NOMO-1 treated with DMSO at 0.1 percent for 48 hours (cell line): Measurements from ENCODE around the gene LRRFIP1.
"Not testable (repeated sequence)": the region's sequence is repeated elsewhere in the genome, so short reads cannot be mapped to it uniquely, and the experiment has no call there.

Experiments used
- DNase-seq: peaks from one replicate; lab custom pipeline; 2025; ENCODE audit not compliant: unreplicated experiment; lab: John Stamatoyannopoulos, UW

LRRFIP1 gene

DNA sequence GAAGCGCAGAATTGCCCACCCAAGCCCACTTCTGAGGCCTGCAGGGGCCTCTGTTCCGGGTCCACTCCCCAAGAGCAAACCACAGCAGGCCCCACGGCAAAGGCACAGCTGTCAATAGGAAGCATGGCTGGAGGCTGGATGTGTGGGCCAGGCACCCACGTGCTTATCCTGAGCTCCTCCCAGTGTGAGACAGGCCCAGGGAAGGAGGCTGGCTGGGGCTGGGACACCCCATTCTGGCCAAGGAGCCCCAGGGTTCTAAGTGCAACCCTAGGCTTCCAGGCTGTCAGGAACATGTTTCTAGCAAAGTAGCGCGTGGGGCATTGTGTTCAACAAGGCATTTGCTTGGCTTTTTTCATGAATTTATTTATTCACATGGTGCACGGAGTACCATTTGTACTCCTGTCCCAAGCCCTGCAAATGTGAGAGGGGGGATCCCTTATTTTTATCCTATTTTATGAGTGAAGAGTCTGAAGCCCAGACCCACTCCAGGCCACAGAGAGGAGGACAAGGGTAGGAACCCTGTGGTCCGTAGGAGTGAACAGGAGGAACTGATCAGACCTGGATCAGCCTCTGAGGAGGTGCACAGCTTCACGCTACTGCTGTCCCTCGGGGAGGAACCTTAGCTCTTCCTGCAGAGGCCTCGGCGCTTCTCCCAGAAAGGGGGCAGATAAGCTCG lies 30.7 kb upstream of the LRRFIP1 start:
- no peak for DNase-seq

DNA sequence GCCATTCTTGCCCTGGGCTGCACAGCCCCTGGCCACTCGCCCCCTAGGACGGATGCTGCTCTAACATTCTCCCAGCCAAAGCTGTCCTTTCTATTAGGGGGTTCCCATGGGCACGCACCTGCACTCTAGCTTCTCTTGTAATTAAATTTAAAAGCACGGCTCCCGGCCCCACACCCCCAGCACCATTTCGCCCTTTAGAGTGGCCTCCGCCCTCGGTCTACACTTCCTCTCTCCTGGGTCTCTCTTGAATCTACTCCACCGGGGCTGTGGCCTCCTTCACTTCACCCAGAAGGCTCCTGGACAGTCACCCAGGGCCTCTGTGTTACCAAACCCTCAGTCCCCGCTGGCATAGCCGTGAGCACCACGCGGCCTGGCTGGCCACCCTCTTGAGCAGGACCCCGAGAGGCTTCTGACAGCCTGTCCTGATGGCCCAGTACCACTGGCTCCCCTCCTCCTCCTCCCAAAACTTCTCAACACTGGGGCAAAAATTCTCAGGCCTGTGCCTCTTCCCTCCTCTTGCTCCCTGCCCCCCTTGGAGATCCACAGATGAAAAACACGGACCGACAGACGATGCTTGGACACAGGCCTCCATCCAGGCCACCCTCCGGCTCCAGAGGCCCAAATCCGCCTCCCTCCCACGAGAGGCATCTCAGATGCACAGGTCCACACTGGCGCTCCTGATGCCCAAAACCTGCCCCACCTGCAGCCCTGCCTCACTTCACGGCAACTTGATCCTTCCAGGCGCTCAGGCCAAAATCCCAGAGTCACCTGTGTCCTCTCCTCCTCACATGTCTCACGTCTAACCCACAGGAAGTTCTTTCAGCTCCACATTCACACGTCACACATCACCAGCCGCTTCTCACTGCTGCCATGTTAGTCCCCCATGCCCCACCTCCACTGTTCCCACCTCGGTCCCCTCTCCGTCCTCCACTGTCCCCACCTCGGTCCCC lies 29.9 kb upstream of the LRRFIP1 start:
- no peak for DNase-seq

DNA sequence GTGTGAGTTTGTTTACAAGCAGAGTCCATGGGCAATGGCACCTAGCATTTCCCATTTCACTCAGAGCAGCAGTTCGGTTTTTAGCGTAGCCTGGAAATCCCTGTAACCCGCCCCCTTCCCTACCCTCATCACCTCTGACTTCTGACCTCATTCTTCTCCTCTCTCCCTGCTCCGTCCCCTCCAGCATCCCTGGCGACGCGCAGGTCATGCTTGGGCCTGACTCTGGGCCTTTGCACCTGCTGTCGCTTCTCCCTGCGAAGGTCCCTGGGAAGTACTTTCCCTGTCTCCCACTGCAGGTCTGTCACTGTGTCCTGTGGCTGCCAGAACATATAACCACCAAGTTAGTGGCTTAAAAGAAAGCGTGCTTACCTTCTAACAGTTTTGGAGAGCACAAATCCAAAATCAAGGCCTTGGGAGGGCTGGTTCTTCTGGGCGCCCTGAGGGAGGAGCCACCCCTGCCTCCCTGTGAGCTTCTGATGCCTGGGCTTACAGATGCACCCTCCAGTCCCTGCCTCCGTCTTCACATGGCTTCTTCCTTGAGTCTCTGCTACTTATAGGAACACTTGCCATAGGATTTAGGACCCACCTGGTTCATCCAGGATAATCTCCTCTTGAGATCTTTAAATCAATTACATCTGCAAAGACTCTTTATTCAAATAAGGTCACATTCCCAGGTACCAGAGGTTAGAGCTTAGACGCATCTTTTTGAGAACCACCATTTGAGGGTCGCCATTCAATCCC lies 28.7 kb upstream of the LRRFIP1 start:
- no peak for DNase-seq

DNA sequence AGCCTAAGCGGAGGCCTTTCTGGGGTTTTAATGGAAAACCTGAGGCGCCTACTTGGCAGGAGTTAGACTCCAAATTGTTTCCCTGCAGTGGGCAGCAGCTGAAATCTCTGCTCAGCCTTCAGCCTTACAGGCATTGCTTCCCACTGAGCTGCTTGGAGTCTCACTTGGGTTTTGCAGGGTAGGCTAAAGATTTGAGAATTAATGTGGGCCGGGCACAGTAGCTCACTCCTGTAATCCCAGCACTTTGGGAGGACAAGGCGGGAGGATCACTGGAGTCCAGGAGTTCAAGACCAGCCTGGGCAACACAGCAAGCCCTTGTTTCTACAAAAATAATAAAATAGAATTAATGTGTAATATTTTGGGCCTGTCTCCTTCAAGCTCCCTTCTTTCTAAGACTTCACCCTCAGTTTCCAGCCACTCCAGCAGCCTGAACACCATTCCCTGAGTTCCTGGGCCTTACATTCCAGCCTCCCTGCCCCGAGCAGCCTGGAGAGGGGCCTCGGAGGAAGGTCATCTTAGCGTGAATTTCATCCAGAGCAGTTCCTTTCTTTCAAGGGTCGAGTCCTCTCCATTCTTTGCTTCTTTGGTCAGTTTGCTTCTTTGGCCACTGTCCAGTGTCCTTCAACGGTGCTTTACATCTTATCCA lies 27.8 kb upstream of the LRRFIP1 start:
- DNase-seq, result no peak

DNA sequence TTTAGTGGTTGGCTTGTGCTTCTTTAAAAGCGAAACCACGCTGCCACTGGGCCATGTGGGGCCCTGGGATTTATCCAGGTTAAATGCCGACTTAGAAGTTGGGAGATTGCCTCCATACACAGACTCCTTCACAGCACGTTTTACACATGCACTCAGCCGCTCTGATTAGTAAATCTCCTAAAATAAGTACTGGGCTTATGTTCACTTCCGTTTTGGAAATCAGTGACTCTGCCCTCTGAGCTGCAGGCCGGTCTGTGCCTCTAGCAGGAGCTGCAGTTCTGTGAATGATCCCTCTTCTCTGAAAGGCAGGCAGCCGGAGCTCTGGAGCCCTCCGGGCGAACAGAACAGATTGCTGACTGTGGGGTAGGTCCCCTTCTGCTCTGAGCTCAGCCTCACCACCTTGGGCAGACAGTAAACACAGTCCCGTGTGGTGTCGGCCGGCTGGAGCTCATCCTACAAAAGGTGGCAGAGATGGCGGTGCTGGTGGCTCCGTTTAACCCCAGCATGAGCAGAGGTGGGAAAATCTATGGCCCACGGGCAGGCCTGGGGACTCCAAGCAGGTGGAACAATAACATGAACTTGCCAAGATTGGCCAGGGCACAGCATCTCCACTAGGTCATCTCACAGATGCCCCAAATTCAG lies 27.1 kb upstream of the LRRFIP1 start:
- peak; percentile 64 for DNase-seq

DNA sequence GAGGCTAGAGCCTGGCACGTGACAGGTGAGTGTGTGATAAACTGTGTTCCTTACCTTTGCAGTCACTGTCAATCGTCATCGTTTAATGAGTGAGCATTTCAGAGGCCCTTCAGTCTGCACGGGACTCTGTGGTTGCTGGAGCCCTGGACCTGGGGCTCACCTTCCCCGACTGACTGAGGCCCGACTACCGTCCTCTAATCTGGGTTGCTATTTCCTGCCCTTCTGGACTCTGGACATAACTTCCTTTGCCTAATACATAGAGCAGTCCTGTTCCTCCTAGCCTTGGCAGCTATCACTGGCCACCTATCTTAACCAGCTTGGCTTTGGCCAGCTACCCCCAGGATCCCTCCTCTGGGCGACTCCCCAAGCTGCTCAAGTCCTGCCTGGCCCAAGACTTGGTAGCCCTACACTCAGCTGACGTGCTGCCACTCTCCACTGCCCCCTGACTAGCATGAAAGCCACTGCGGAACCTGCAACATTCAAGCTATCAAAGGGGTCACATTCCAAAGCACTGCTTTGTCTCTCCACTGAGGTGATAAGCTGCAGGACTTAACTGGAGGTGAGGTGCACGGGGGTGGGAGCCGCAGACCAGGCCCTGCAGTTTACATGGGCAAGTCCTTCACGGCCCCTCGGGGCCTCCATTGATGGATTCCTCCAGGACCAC lies 25.8 kb upstream of the LRRFIP1 start:
- DNase-seq, result no peak

DNA sequence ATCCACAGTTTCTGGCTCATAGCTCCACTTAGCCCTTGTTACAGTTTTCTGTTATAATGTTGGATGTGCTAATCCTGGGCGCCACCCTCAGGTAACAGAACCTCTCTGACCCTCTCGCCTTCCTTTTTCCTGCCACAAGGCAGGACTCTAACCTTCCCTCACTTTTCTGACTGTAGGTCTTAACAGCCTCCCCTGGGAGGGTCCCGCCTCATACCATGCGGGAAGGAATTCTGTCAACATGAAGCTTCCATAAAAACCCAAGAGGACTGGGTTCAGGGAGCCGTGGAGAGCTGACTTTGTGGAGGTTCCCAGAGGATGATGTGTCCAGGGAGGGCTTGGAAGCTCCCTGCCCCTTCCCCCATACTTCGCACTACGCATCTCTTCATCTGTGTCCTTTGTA lies 25.0 kb upstream of the LRRFIP1 start:
- DNase-seq, result no peak

DNA sequence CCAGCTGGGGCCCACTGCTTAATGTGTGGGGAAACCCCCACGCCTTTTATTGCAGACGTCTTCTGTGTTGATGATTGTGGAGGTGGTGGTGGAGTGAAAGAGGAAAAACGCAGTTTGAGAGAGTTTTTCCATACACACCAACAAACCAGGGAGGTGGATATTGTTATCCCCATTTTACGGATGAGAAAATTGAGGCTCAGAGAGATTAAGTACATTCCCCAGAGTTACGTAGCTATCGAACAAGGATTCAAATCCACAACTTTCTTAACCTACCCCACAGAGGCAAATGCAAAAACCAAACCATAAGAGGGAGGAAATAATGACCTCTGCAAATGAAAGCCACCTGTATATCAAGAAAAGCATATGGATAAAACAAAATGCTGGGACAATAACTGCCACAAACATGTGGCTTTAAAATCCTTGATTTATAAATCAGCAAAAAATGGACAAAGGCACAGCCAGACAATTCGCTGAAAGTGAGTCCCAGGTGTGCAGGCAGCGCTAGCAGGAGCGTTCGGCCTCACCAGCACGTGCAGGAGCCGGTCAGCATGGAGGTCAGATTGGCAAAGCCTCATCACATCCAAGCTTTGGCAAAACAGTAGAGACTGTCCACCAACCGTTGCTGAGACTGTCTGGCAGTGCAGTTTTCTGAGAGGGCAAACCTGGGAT lies 24.2 kb upstream of the LRRFIP1 start:
- DNase-seq, result no peak

DNA sequence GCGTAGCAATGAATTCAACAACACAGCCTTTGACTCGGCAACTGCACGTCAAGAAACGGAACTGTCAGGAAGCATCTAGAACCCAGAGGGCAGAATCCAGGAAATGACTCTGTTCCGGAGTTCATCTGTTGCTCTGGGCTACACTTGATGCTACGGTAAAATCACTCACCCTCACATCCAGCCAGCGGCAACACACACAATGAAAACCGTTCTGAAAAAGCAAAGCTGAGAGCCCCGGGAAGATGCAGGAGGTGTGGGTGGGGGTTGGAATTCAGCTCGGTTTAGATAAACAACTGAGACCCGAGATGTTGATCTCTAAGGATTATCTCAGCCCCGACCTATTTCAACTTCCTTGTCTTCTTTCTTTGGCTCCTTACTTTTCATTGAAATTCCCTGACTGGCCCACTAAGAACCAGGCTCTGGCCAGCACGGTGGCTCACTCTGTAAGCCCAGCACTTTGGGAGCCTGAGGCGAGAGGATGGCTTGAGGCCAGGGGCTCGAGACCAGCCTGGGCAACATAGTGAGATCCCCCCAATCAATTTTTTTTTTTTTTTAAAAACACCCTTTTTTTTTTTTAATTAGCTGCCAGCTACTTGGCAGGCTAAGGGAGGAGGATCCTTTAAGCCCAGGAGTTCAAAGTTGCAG lies 23.5 kb upstream of the LRRFIP1 start:
- DNase-seq, result peak; percentile 79

DNA sequence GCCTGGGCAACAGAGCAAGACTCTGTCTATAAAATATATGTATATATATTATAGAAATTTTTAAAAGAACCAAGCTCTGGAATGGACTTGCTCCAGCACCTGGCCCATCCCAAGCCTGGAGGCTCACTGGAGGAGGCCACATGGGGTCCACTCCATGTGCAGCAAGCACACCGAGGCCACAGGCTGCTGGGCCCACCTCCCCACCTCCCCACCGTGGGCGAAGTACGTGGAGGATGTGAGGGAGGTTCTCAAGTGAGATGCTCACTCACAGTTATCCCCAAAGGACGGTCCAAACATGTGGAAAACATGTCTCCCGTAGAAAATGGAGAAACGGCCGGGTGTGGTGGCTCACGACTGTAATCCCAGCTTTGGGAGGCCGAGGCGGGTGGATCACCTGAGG lies 23.0 kb upstream of the LRRFIP1 start:
- no peak for DNase-seq

DNA sequence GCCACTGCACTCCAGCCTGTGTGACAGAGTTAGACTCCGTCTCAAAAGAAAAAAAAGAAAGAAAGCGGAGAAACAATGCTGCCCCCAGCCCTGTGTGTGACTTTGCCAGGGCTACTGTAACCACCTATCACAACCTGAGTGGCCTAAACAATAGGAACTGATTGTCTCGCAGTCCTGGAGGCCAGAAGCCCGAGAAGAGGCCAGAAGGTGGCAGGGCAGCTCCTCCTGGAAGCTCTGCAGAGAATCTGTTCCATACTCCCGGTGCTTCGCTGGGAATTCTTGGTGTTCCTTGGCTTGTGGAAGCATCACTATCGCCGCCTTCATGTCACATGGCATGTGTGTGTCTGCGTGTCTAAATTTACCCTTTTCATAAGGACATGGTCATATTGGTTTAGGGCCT lies 22.4 kb upstream of the LRRFIP1 start:
- DNase-seq, result no peak

DNA sequence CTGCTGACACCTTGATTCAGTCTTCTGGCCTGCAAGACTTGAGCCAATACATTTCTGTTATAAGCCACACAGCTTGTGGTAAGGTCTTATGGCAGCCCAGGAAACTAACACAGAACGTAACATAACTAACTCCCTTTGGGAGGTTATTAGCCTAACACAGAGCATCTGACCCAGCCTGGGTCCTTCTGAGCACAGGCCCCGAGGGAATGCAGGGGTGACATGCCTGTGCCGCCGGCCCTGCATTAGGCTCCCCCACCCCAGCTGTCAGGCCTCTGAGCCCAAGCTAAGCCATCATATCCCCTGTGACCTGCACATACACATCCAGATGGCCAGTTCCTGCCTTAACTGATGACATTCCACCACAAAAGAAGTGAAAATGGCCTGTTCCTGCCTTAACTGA lies 20.9 kb upstream of the LRRFIP1 start:
- not testable (repeated sequence) for DNase-seq

DNA sequence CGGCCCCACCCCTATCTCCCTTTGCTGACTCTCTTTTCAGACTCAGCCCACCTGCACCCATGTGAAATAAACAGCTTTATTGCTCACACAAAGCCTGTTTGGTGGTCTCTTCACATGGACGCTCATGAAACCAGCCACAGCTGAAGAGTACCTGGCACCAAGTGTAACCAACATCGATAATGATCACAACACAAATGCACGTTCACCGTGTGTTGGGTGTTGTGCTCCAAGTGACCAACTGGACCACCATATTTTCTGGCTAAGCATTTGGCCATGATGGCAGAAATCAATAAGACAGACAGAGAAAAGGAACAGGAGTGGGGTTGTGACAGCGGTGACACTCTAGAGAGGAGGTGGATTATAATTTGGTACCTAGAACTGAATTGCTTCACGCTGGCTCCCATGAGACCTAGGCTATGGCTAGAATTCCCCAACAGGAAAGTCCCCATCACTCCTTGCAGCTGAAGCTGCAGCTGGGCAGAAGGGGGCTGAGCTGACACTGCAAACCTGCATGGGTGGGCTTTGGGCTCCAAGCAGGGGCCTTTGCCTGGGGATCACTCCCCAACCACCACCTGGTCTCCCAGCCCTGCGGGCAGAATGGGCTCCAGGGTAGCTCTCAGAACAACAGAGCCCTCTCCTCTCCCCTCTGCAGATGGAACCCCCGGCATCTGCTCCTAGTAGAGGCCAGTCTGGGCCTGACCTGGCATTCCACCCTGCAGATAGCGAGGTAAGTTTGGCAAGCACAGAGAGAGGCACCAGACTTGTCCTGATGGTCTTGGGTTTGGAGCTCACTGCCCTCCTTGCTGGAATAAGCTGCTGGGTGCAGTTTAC lies 14.6 kb upstream of the LRRFIP1 start:
- no peak for DNase-seq

DNA sequence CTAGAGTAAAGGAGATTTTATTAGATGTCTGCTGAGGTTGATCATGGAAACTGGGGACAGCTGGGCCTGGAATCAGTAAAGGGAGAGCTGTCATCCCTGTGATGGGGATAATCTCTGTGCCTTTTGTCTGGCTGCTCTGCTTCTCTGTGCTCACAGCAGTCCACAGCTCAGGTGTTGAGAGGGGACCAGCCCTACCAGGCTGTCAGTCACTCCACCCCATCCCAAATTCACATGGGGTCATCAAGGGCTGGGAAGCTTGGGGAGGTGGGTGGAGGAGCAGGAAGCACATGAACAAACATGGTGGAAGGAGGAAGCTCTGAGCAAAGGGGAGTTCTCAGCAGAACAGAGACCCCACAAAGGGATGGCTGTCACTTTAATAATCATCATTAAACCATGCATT lies 13.7 kb upstream of the LRRFIP1 start:
- no peak for DNase-seq

DNA sequence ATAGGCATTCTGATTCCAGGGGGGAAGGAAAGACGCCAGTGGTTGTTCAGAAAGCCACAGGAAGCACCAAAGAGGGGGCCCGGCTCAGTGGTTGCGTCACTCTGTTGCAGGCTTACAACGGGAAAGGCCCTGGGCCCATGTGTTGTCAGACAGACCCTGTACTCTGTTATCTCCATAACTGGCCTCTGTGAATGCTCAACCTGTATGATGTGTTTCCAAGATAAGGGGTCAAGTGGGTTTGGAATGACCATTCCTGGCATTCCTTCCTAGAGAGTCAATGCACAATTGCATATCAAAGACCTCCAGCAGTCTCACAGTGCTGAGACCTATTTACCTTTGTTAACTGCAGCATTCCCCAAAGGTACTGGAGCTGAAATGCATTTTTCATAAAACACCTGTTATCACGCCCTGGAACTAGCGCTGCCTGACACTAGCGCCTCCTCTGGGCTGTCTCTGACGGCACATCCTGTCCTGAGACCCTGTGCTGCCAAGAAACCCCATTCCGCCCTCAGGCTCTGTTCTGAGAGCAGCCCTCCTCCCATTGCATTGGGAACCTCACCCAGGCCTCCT lies 13.2 kb upstream of the LRRFIP1 start:
- DNase-seq, result peak; percentile 56

DNA sequence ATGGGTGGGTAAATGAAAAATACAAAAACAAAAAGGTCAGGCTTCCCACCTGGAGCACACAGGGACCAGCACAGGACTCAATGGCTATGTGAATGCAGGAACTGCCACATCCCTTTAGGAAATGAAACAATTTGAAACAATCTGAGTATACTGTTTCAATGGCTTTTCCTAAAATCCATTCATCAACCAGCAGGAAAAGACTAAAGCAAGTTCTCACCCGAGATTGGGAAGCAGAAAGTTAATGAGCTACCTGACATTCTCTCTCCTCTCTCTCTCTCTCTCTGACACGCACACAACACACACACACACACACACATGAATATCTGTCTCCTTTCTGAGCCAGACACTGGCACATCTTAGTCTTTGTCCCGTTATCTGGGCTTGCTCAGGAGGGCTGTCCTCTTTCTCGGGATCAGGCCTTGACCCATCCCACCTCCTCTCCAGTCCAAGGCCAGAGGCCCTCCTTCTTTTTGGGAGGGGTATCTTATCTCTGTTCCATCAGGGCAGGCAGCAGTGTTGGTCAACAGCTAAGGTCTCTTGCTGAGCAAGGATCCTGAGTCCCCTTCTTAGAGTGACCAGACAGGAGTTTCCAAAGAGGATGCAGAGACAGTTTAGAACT lies 11.6 kb upstream of the LRRFIP1 start:
- no peak for DNase-seq

DNA sequence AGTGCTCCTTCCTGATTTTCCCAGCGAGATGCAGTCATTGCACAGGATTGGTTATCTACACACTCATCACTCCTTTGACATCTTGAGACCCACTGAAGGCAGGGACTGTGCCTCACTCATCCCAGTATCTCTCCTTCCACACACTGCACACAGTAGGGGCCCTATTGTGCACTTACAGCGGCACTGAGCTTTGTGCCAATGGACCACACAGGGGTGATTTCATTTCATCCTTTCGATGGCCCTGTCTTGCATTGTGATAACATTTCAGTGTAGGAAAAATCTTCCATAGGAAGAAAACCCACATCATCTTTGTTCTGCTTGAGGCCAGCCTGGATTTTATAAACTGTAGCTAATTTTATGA lies 11.0 kb upstream of the LRRFIP1 start:
- no peak for DNase-seq
